Right ventricle myocardium superior (tissue), 1 donor: ENCODE data around the gene NEMP1. TPM values are rescaled to one million over a fixed set of nuclear protein-coding genes. Genes with fewer than 3 reads are reported as not detected.
A peak's percentile ranks its signal among the peaks of the same experiment; 100 is the strongest.
"Not testable (repeated sequence)": the region's sequence is repeated elsewhere in the genome, so short reads cannot be mapped to it uniquely, and the experiment has no call there.

Experiments used
- ATAC-seq: fragments of 200-7000 bp; cut with Tn5 transposase; one replicate; pipeline ENCODE4 v1.9.1; 2020; ENCODE audit warnings: mild to moderate bottlenecking; ENCODE audit not compliant: poor library complexity
- DNase-seq: peaks from one replicate; pipeline ENCODE4 v3.0.0-alpha.2; 2020
- intact Hi-C: fragments of 100-400 bp; cut with DNase I; formaldehyde crosslinking; loops from one replicate; pipeline ENCODE4 v1.11.2; 2022
- long read RNA-seq: library from polyadenylated mRNA; unstranded; transcript quantifications from one replicate; pipeline ENCODE4 v2.0.0, GENCODE V29; 2021
- total RNA-seq: library from RNA; stranded (reverse); fragmentation: NEBNext Ultra II Directional; extraction: Animal tissue kit (Norgen Biotek cat#: 25700); gene quantifications from one replicate; pipeline ENCODE4 v1.2.1, GENCODE V29; 2021
- donor health status: DM: no; HTN: yes; CAD: no; lungs with severe emphysema.

NEMP1 gene
- total RNA-seq = 3.0 TPM
- long read RNA-seq, partial matches to known transcripts = 0 of 1 reads
- long read RNA-seq, other reads (novel, unspliced or antisense) = 1 of 1 reads

- intact Hi-C loops = no loop called here
- peak; percentile 95 for DNase-seq
- ATAC-seq = peak; percentile 99
Measured at GRCh38 chr12:57078519-57079404, at the start of gene NEMP1. Gene NEMP1 (minus strand): TSS chr12:57078791. CDS start chr12:57078745, 46 bp downstream.

GRCh38 chr12:57127726-57128518 lies 49.3 kb upstream of the NEMP1 start, which contains the start of gene LRP1:
Gene LRP1 (plus strand): TSS chr12:57128483. CDS start chr12:57128965, 482 bp downstream.
- ATAC-seq (peak; percentile 82), DNase-seq (peak; percentile 90)
- intact Hi-C loops = no loop called here

GRCh38 chr12:57127101-57127725 lies 48.6 kb upstream of the NEMP1 start:
- intact Hi-C loops = no loop called here
- DNase-seq (peak; percentile 87), ATAC-seq (peak; percentile 71)

GRCh38 chr12:57126561-57126960 lies 48.0 kb upstream of the NEMP1 start:
- ATAC-seq (no peak), DNase-seq (no peak)
- intact Hi-C loops = no loop called here

GRCh38 chr12:57126061-57126460 lies 47.5 kb upstream of the NEMP1 start:
- ATAC-seq (no peak), DNase-seq (peak; percentile 23)
- intact Hi-C loops = no loop called here

- peak; percentile 15 for ATAC-seq
- intact Hi-C loops = loop anchor here (2.0 kb wide), 1 partner anchor 52 kb away; no protein-coding TSS in a partner anchor
- peak; percentile 63 for DNase-seq
Measured at GRCh38 chr12:57124261-57124877, 45.8 kb upstream of the NEMP1 start.

- ATAC-seq = no peak
Measured at GRCh38 chr12:57123813-57124212, 45.2 kb upstream of the NEMP1 start.

GRCh38 chr12:57120718-57121117 lies 42.1 kb upstream of the NEMP1 start:
- DNase-seq = peak; percentile 19
- ATAC-seq, intact Hi-C loops: not testable (repeated sequence)

More at GRCh38 chr12:57123813-57124212, 45.2 kb upstream of the NEMP1 start:
- DNase-seq = no peak
- intact Hi-C loops = loop anchor here (2.0 kb wide), 1 partner anchor 53 kb away; no protein-coding TSS in a partner anchor

GRCh38 chr12:57119294-57120085 lies 40.9 kb upstream of the NEMP1 start:
- peak; percentile 30 for DNase-seq
- intact Hi-C loops = loop anchor here (10.0 kb wide), 1 partner anchor 365 kb away; the partner anchor contains the start of gene PRIM1
- peak; percentile 9 for ATAC-seq

GRCh38 chr12:57118711-57119271 lies 40.2 kb upstream of the NEMP1 start:
- peak; percentile 69 for ATAC-seq
- DNase-seq = peak; percentile 59
- intact Hi-C loops = loop anchor here (10.0 kb wide), 1 partner anchor 364 kb away; the partner anchor contains the start of gene PRIM1

GRCh38 chr12:57116580-57117281 lies 38.1 kb upstream of the NEMP1 start:
- ATAC-seq (no peak), DNase-seq (no peak)
- intact Hi-C loops = loop anchor here (10.0 kb wide), 1 partner anchor 362 kb away; the partner anchor contains the start of gene PRIM1

- ATAC-seq = no peak
- intact Hi-C loops = loop anchor here (1.0 to 10.0 kb wide), 2 partner anchors 43 to 358 kb away; partner anchors contain the start of gene PRIM1
- peak; percentile 22 for DNase-seq
Measured at GRCh38 chr12:57112492-57113294, 34.1 kb upstream of the NEMP1 start.

- DNase-seq (peak; percentile 89), ATAC-seq (peak; percentile 79)
- intact Hi-C loops = loop anchor here (10.0 kb wide), 1 partner anchor 356 kb away; the partner anchor contains the start of gene PRIM1
Measured at GRCh38 chr12:57111031-57111734, 32.6 kb upstream of the NEMP1 start, which contains the start of gene STAT6. Gene STAT6 (minus strand): TSS chr12:57111362. CDS start chr12:57108278, 3,084 bp downstream.
